Measurements from ENCODE around the gene USP3. TPM values are rescaled to one million over a fixed set of nuclear protein-coding genes. Genes with fewer than 3 reads are reported as not detected.
"Not testable (repeated sequence)": the region's sequence is repeated elsewhere in the genome, so short reads cannot be mapped to it uniquely, and the experiment has no call there.

The USP3 gene
- total and polyA plus RNA-seq, 2 donors (not counting 1 experiment from before 2014, with no cell fraction given) = 43.4 to 152 TPM

- Histone ChIP-seq H3K4me1 (ENCODE audit: control insufficient read depth in 2 of 2, insufficient read depth in 2 of 2, low read length in 2 of 2) (peaks cover 53 to 78% of the 10 kb centered on the region in 2 donors), H3K4me2 (replicated peaks; ENCODE audit: low read depth, low read length, poor library complexity, severe bottlenecking) (peak overlapping the region; percentile 46), H3K4me3 (ENCODE audit: control extremely low read depth in 1 of 5, extremely low read depth in 1 of 5, insufficient read depth in 1 of 5, low read depth in 2 of 5, low read length in 4 of 5) (no peak overlapping the region), H3K36me3 (replicated peaks in 1 of 2; ENCODE audit: control extremely low read depth in 1 of 2, control insufficient read depth in 1 of 2, extremely low read depth in 1 of 2, insufficient read depth in 2 of 2, low read length in 1 of 2) (no peaks in the 10 kb centered on the region), H2AFZ (ENCODE audit: insufficient read depth, low read depth, low read length, poor library complexity, severe bottlenecking) (peak overlapping the region; percentile 11), H3K79me2 (ENCODE audit: control insufficient read depth, insufficient read depth, low read length) (peaks cover 18% of the 10 kb centered on the region), H3K9me3 (ENCODE audit: control extremely low read depth in 1 of 3, control insufficient read depth in 2 of 3, insufficient read depth in 1 of 3, low read length in 2 of 3) (no peaks in the 10 kb centered on the region), H4K20me1 (ENCODE audit: control insufficient read depth, insufficient read depth, low read length, poor library complexity, severe bottlenecking) (no peaks in the 10 kb centered on the region), H3K9ac (ENCODE audit: low read length) (no peak overlapping the region), H3K27me3 (replicated peaks in 1 of 4; ENCODE audit: control extremely low read depth in 1 of 4, control insufficient read depth in 3 of 4, insufficient read depth in 4 of 4, low read length in 3 of 4) (no peaks in the 10 kb centered on the region), H3K27ac (ENCODE audit: low read length in 2 of 2) (no peak overlapping the region)
- DNase-seq (peak; percentile 86), ATAC-seq (ENCODE audit: low read depth) (peak; percentile 68)
- Mint-ChIP-seq H3K9me3 (ENCODE audit: insufficient read depth) (no peaks in the 10 kb centered on the region), H3K4me1 (peaks cover 64% of the 10 kb centered on the region), H3K27me3 (no peaks in the 10 kb centered on the region), H3K4me3 (peak overlapping the region; percentile 80), H3K27ac (peak overlapping the region; percentile 89)
- WGBS (ENCODE audit: insufficient coverage) = 20% methylated on average over 11 of the region's 16 CpGs
- TF ChIP-seq EZH2 (IDR thresholded peaks at IDR 0.05; ENCODE audit: borderline replicate concordance, insufficient read depth, low read depth, low read length, poor library complexity, severe bottlenecking) (no peak), CTCF (IDR thresholded peaks at IDR 0.05) (peak; percentile 90)
- ChIA-PET POLR2A (interaction anchor here (1.0 to 5.6 kb wide), 4 partner anchors 9 to 17 kb away, joined by 4 to 69 read pairs (median 15); partner anchors contain the start of gene USP3), CTCF (interaction anchor here (0.6 to 7.2 kb wide), 30 partner anchors 9 to 196 kb away, joined by 3 to 142 read pairs (median 3); partner anchors contain the start of gene USP3)
- intact Hi-C loops (cut with micrococcal nuclease) = loop anchor here (1.0 kb wide), 4 partner anchors 8 to 16 kb away; no protein-coding TSS in a partner anchor
Measured at GRCh38 chr15:63487076-63487757, 17.2 kb upstream of the USP3 start.

DNA sequence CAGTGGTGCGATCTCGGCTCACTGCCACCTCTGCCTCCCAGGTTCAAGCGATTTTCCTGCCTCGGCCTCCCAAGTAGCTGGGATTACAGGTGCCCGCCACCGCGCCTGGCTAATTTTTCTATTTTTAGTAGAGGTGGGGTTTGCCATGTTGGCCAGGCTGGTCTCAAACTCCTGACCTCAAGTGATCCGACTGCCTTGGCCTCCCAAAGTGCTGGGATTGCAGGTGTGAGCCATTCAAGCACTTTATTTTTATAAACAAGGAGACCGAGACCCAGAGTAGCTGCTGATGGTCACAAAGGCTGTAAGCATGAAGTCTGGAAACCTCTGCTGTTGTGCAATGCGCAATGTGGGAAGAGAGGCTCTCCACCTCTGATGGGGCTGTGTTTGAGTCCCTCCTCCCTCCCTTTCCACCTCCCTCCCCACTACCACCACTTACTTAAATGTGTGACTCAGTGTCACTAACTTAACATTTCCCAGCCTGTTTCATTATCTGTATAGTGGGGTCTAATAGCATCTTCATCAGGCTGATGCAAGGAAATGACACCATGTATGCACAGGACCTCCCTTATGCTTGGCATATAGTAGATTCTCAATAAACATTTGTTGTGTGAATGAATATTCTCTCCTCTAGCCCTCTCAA, 16.5 kb upstream of the USP3 start:
- peaks cover 50 to 73% of the 10 kb centered on the region in 2 donors for H3K4me1 ChIP-seq (ENCODE audit: control insufficient read depth in 2 of 2, insufficient read depth in 2 of 2, low read length in 2 of 2)
- not testable (repeated sequence) for H3K27ac Mint-ChIP-seq; H3K27ac ChIP-seq (ENCODE audit: low read length in 2 of 2); H3K4me3 ChIP-seq (ENCODE audit: control extremely low read depth in 1 of 5, extremely low read depth in 1 of 5, insufficient read depth in 1 of 5, low read depth in 2 of 5, low read length in 4 of 5); H3K9me3 Mint-ChIP-seq (ENCODE audit: insufficient read depth); H3K9ac ChIP-seq (ENCODE audit: low read length); ATAC-seq (ENCODE audit: low read depth); H3K9me3 ChIP-seq (ENCODE audit: control extremely low read depth in 1 of 3, control insufficient read depth in 2 of 3, insufficient read depth in 1 of 3, low read length in 2 of 3); H2AFZ ChIP-seq (ENCODE audit: insufficient read depth, low read depth, low read length, poor library complexity, severe bottlenecking); H4K20me1 ChIP-seq (ENCODE audit: control insufficient read depth, insufficient read depth, low read length, poor library complexity, severe bottlenecking); H3K4me2 ChIP-seq (replicated peaks; ENCODE audit: low read depth, low read length, poor library complexity, severe bottlenecking); H3K36me3 ChIP-seq (replicated peaks in 1 of 2; ENCODE audit: control extremely low read depth in 1 of 2, control insufficient read depth in 1 of 2, extremely low read depth in 1 of 2, insufficient read depth in 2 of 2, low read length in 1 of 2); H3K27me3 Mint-ChIP-seq; DNase-seq; H3K27me3 ChIP-seq (replicated peaks in 1 of 4; ENCODE audit: control extremely low read depth in 1 of 4, control insufficient read depth in 3 of 4, insufficient read depth in 4 of 4, low read length in 3 of 4)
- Mint-ChIP-seq H3K4me3 (peak overlapping the region; percentile 26), H3K4me1 (peaks cover 66% of the 10 kb centered on the region)
- intact Hi-C loops (cut with micrococcal nuclease) = loop anchor here (1.0 kb wide), 4 partner anchors 9 to 15 kb away; no protein-coding TSS in a partner anchor
- H3K79me2 ChIP-seq (ENCODE audit: control insufficient read depth, insufficient read depth, low read length) = peaks cover 14% of the 10 kb centered on the region
- POLR2A ChIA-PET = interaction anchor here (1.0 to 5.6 kb wide), 4 partner anchors 8 to 17 kb away, joined by 4 to 69 read pairs (median 15); partner anchors contain the start of gene USP3
- WGBS (ENCODE audit: insufficient coverage) = 74% methylated on average over 5 of the region's 10 CpGs
- CTCF ChIA-PET = interaction anchor here (0.6 to 7.2 kb wide), 29 partner anchors 9 to 197 kb away, joined by 3 to 142 read pairs (median 3); partner anchors contain the start of gene USP3

Data from B cell (primary cell).